GM23338 (cell line): ENCODE measurements around the gene DUOX1. TPM values are rescaled to one million over a fixed set of nuclear protein-coding genes. Genes with fewer than 3 reads are reported as not detected.

Source experiments
- ATAC-seq: fragments of 200-7000 bp; cut with Tn5 transposase; 3 replicates; pipeline ENCODE4 v1.9.1; 2020
- DNase-seq: peaks from one replicate; pipeline ENCODE4 v3.0.0-alpha.2; 2015; ENCODE audit warnings: low spot score
- H2AFZ ChIP-seq: fragments of 200-600 bp; sonication (generic); 2 replicates; pipeline ENCODE4 v1.8.0; 2016; ENCODE audit warnings: antibody characterized with exemption, mild to moderate bottlenecking, moderate library complexity
- H3F3A ChIP-seq: fragments of 200-600 bp; sonication (generic); replicated peaks from 2 replicates; pipeline ENCODE4 v1.8.0; 2017; ENCODE audit warnings: antibody characterized with exemption, mixed run types, low read depth
- H3K27ac ChIP-seq: fragments of 200-600 bp; sonication (generic); 2 replicates; pipeline ENCODE4 v1.6.1; 2016; ENCODE audit warnings: low read depth
- H3K27me3 ChIP-seq: fragments of 200-600 bp; sonication (generic); 2 replicates; pipeline ENCODE4 v1.8.0; 2016; ENCODE audit warnings: mild to moderate bottlenecking, mixed run types, moderate library complexity; ENCODE audit not compliant: insufficient read depth
- H3K36me3 ChIP-seq: fragments of 200-600 bp; sonication (generic); 2 replicates; pipeline ENCODE4 v1.8.0; 2016; ENCODE audit warnings: mild to moderate bottlenecking; ENCODE audit not compliant: insufficient read depth
- H3K4me1 ChIP-seq: fragments of 200-600 bp; sonication (generic); 2 replicates; pipeline ENCODE4 v1.8.0; 2016; ENCODE audit warnings: mild to moderate bottlenecking, moderate library complexity; ENCODE audit not compliant: insufficient read depth
- H3K4me2 ChIP-seq: fragments of 200-600 bp; sonication (generic); 2 replicates; pipeline ENCODE4 v1.7.1; 2017; ENCODE audit warnings: mixed run types
- H3K4me3 ChIP-seq: fragments of 200-600 bp; sonication (generic); 2 replicates; pipeline ENCODE4 v1.6.1; 2016; ENCODE audit warnings: mixed run types
- H3K79me2 ChIP-seq: fragments of 200-600 bp; sonication (generic); replicated peaks from 2 replicates; pipeline ENCODE4 v1.8.0; 2017; ENCODE audit warnings: mild to moderate bottlenecking; ENCODE audit not compliant: insufficient read depth
- H3K9me2 ChIP-seq: fragments of 200-600 bp; sonication (generic); 2 replicates; pipeline ENCODE4 v1.8.0; 2017; ENCODE audit not compliant: insufficient read depth
- H4K20me1 ChIP-seq: fragments of 200-600 bp; sonication (generic); replicated peaks from 2 replicates; pipeline ENCODE4 v1.8.0; 2017; ENCODE audit warnings: mild to moderate bottlenecking; ENCODE audit not compliant: insufficient read depth
- H3K27ac Mint-ChIP-seq: 2 replicates; pipeline ENCODE4 v1.8.0; 2020; ENCODE audit warnings: inconsistent platforms, mild to moderate bottlenecking, moderate library complexity, mixed read lengths
- H3K27me3 Mint-ChIP-seq: 3 replicates; pipeline ENCODE4 v1.8.0; 2022; ENCODE audit warnings: low read depth, mild to moderate bottlenecking, moderate library complexity, mixed read lengths, inconsistent platforms; ENCODE audit not compliant: insufficient read depth, poor library complexity
- H3K36me3 Mint-ChIP-seq: 3 replicates; pipeline ENCODE4 v1.8.0; 2021; ENCODE audit warnings: low read depth, mild to moderate bottlenecking, inconsistent platforms, moderate library complexity, mixed read lengths
- H3K4me1 Mint-ChIP-seq: 3 replicates; pipeline ENCODE4 v1.8.0; 2020; ENCODE audit warnings: mild to moderate bottlenecking, inconsistent platforms, mixed read lengths
- H3K4me3 Mint-ChIP-seq: 3 replicates; pipeline ENCODE4 v1.8.0; 2021; ENCODE audit warnings: moderate library complexity, mild to moderate bottlenecking, inconsistent platforms, mixed read lengths
- H3K9me3 Mint-ChIP-seq: 3 replicates; pipeline ENCODE4 v1.8.0; 2020; ENCODE audit warnings: moderate library complexity, mild to moderate bottlenecking, inconsistent platforms, mixed read lengths
- CREB1 ChIP-seq: fragments of 250-450 bp; sonication (Bioruptor Pico); IDR thresholded peaks from 2 replicates; pipeline ENCODE4 v1.5.0; 2020; ENCODE audit warnings: low read depth, mild to moderate bottlenecking, moderate library complexity
- CTCF ChIP-seq, 2 experiments: fragments of 200-600 bp in 1 of 2; sonication (generic) in 1 of 2; conservative IDR thresholded peaks; 2 replicates each; pipeline versions ENCODE4 v1.5.1 to v1.6.1; 2016 to 2017; ENCODE audit warnings: antibody characterized with exemption in 2 of 2, low read depth in 2 of 2, mild to moderate bottlenecking in 2 of 2, moderate library complexity in 1 of 2
- ETS1 ChIP-seq: IDR thresholded peaks from 2 replicates; pipeline ENCODE4 v1.6.1; 2016; ENCODE audit warnings: antibody characterized with exemption
- EZH2 ChIP-seq: fragments of 200-600 bp; sonication (generic); IDR thresholded peaks from one replicate; pipeline ENCODE4 v1.8.0; 2017; ENCODE audit warnings: antibody characterized with exemption, mild to moderate bottlenecking, low read depth; ENCODE audit not compliant: unreplicated experiment
- EZH2phosphoT487 ChIP-seq: fragments of 200-600 bp; sonication (generic); IDR thresholded peaks from one replicate; pipeline ENCODE4 v1.8.1; 2018; ENCODE audit warnings: antibody characterized with exemption; ENCODE audit not compliant: unreplicated experiment
- JUNB ChIP-seq: IDR thresholded peaks from one replicate; pipeline ENCODE4 v1.6.1; 2016; ENCODE audit warnings: antibody characterized with exemption; ENCODE audit not compliant: unreplicated experiment
- NANOG ChIP-seq: IDR thresholded peaks from 2 replicates; pipeline ENCODE4 v1.6.1; 2016; ENCODE audit warnings: antibody characterized with exemption, borderline replicate concordance
- POLR2AphosphoS5 ChIP-seq: IDR thresholded peaks from 2 replicates; pipeline ENCODE4 v1.6.1; 2016; ENCODE audit warnings: antibody characterized with exemption, low read depth
- REST ChIP-seq: IDR thresholded peaks from one replicate; pipeline ENCODE4 v1.6.1; 2018; ENCODE audit warnings: antibody characterized with exemption; ENCODE audit not compliant: unreplicated experiment
- STAT1 ChIP-seq: IDR thresholded peaks from one replicate; pipeline ENCODE4 v1.6.1; 2016; ENCODE audit warnings: antibody characterized with exemption; ENCODE audit not compliant: unreplicated experiment
- ZNF114 ChIP-seq: fragments of 250-450 bp; sonication (Bioruptor Pico); IDR thresholded peaks from 2 replicates; pipeline ENCODE4 v1.5.0; 2020; ENCODE audit warnings: mild to moderate bottlenecking, moderate library complexity
- ZNF331 ChIP-seq: fragments of 250-450 bp; sonication (Bioruptor Pico); IDR thresholded peaks from 2 replicates; pipeline ENCODE4 v1.5.0; 2020; ENCODE audit warnings: low read depth, mild to moderate bottlenecking, moderate library complexity
- ZNF462 ChIP-seq: fragments of 250-450 bp; sonication (Bioruptor Pico); IDR thresholded peaks from 2 replicates; pipeline ENCODE4 v1.5.0; 2020; ENCODE audit warnings: mild to moderate bottlenecking, moderate library complexity
- polyA plus RNA-seq: library from polyadenylated mRNA; unstranded; fragments of >200 nt; fragmentation: Nextera tagmentation; extraction: Ambion mirVana; gene quantifications from 2 replicates; pipeline ENCODE4 v1.2.1, GENCODE V29; 2016
- total RNA-seq: library from RNA; depleted of rRNA; stranded (reverse); fragments of >200 nt; shearing (Covaris generic); gene quantifications from 2 replicates; pipeline ENCODE4 v1.2.3, GENCODE V29; 2014

The DUOX1 gene
- total and polyA plus RNA-seq, 2 experiments from 2014 or later, result 0.69 to 0.73 TPM

- Histone ChIP-seq H3K36me3 (no peaks in the 10 kb centered on the region), H3K4me3 (no peak overlapping the region), H4K20me1 (no peaks in the 10 kb centered on the region), H3K4me2 (no peak overlapping the region), H2AFZ (no peak overlapping the region), H3K27ac (no peak overlapping the region), H3K4me1 (peaks cover 9% of the 10 kb centered on the region; the same call in 1 of the 2 replicates), H3K9me2 (no peaks in the 10 kb centered on the region), H3K79me2 (no peaks in the 10 kb centered on the region), H3F3A (no peaks in the 10 kb centered on the region), H3K27me3 (peaks cover 48% of the 10 kb centered on the region)
- no peak for ATAC-seq
- peaks cover 4% of the 10 kb centered on the region; the same call in 2 of the 3 replicates for H3K9me3 Mint-ChIP-seq
- TF ChIP-seq EZH2phosphoT487, result no peak
- TF ChIP-seq ZNF331 (CRISPR knock-in tag), result no peak
- TF ChIP-seq ETS1, result no peak
- no peak for TF ChIP-seq CTCF (conservative IDR thresholded peaks at IDR 0.05; ENCODE audit: low read depth in 2 of 2)
- no peak for TF ChIP-seq EZH2
- TF ChIP-seq NANOG, result no peak
- TF ChIP-seq ZNF114 (CRISPR knock-in tag), result no peak
- TF ChIP-seq POLR2AphosphoS5, result no peak
- no peak for TF ChIP-seq STAT1
- no peak for TF ChIP-seq CREB1 (CRISPR knock-in tag)
- no peak for TF ChIP-seq ZNF462
- TF ChIP-seq REST, result no peak
- no peak for TF ChIP-seq JUNB
- no peak for DNase-seq
- H3K4me3 Mint-ChIP-seq, result no peak overlapping the region
- peaks cover 41% of the 10 kb centered on the region for H3K27me3 Mint-ChIP-seq
- H3K27ac Mint-ChIP-seq, result no peak overlapping the region
- H3K4me1 Mint-ChIP-seq, result peaks cover 7% of the 10 kb centered on the region
- no peaks in the 10 kb centered on the region; the same call in 2 of the 3 replicates for H3K36me3 Mint-ChIP-seq
Measured at GRCh38 chr15:45107941-45108630, 21.7 kb upstream of the DUOX1 start.
